ENCODE measurements around the gene FBXL17. TPM values are rescaled to one million over a fixed set of nuclear protein-coding genes. Genes with fewer than 3 reads are reported as not detected.
A peak's percentile ranks its signal among the peaks of the same experiment; 100 is the strongest.
"Not testable (repeated sequence)": the region's sequence is repeated elsewhere in the genome, so short reads cannot be mapped to it uniquely, and the experiment has no call there.

Gene FBXL17
- total RNA-seq, 1 experiment from 2014 or later: 8.3 TPM

DNA sequence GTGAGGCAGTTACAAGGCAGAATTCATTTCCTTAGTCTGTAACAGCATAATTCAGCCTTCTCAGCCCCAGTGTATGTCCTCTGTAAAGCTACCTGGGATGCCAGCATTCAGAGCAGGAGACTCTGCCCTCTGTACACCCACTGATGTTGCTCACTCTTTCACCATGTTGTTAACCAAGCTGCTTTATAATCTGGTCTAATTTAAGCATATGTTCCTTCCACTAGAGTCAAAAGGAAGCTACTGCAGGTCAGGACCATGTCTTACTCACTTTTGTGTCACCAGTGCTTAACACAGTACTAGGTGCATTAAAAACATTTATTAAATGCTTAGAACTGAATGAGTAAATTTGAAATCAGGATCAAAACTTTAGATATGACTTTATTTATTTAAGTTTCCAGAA is 185.6 kb downstream of the FBXL17 start:
- in situ Hi-C loops (cut with HindIII; ENCODE audit: low sequenced_read_pairs): no loop called here
- DNase-seq (ENCODE audit: low spot score): no peak

GRCh38 chr5:108193021-108193795 is 188.7 kb downstream of the FBXL17 start:
- no peak for DNase-seq (ENCODE audit: low spot score)
- in situ Hi-C loops (cut with HindIII; ENCODE audit: low sequenced_read_pairs): no loop called here

GRCh38 chr5:108184940-108185339 is 197.0 kb downstream of the FBXL17 start:
- in situ Hi-C loops (cut with HindIII; ENCODE audit: low sequenced_read_pairs): no loop called here

DNA sequence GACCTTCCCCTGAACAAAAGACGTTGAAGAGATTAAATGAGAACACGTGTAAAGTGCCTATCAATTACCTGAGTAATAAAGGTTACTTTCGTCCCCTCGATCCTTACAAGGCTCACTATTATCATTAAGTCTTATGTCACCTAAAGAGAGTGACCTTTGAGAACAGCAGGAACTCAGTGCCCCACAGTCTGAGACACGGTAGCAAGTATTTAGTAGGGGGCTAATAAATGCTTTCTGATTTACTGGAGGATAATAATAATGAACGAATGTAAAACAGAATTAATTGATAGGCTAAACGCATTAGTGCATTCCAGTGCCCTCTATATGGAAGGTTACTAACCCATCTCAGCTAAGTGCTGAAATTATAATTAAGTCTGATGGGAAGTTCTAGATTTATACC is 199.9 kb downstream of the FBXL17 start:
- in situ Hi-C loops (cut with HindIII; ENCODE audit: low sequenced_read_pairs): no loop called here
- no peak for DNase-seq (ENCODE audit: low spot score)

More at GRCh38 chr5:108184940-108185339, 197.0 kb downstream of the FBXL17 start:
- DNase-seq (ENCODE audit: low spot score): no peak

DNA sequence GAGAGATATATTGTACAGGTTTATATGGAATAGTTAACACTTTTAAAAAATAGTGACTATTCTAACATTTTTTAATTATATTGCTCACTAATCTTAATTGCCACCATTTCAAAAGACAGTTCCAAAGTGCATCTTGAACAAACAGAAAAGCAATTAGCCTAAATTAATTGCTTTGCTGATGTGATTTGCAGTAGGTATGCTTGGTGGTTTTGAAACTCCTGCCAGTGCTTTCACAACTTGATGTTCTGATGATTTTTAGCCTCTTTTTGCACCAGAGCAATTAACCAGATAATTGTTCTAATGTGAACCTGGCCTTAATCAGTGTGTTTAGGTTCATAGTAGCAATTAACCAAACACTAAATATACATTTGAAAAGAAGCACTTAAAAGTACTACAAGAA is 207.6 kb downstream of the FBXL17 start:
- no peak for DNase-seq (ENCODE audit: low spot score)
- in situ Hi-C loops (cut with HindIII; ENCODE audit: low sequenced_read_pairs): no loop called here

- DNase-seq (ENCODE audit: low spot score): no peak
- in situ Hi-C loops (cut with HindIII; ENCODE audit: low sequenced_read_pairs): no loop called here
These were observed 210.1 kb downstream of the FBXL17 start for GRCh38 chr5:108171759-108172158.

GRCh38 chr5:108168915-108169314 is 213.0 kb downstream of the FBXL17 start:
- DNase-seq (ENCODE audit: low spot score): peak; percentile 49
- in situ Hi-C loops (cut with HindIII; ENCODE audit: low sequenced_read_pairs): no loop called here

DNA sequence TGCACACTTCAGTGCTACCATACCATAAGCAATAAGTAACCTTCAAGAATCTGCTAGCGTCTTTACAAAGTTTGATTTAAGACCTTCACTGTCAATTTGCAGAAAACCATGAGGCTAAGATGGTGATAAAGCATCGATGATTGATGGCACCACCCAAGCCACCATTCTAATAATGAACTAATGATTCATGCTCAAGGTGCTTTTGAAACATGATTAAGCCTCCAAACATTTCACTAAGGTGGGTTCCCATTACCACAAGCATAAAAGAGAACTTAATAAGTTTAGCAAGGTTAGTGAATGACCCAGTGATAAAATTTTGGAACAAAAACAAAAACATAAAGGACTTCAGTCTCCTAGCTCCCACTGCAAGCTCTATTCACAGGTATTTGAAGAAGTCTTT is 214.7 kb downstream of the FBXL17 start:
- in situ Hi-C loops (cut with HindIII; ENCODE audit: low sequenced_read_pairs): no loop called here
- DNase-seq (ENCODE audit: low spot score): no peak

GRCh38 chr5:108164574-108164973 is 217.3 kb downstream of the FBXL17 start:
- in situ Hi-C loops (cut with HindIII; ENCODE audit: low sequenced_read_pairs): no loop called here
- DNase-seq (ENCODE audit: low spot score): no peak

DNA sequence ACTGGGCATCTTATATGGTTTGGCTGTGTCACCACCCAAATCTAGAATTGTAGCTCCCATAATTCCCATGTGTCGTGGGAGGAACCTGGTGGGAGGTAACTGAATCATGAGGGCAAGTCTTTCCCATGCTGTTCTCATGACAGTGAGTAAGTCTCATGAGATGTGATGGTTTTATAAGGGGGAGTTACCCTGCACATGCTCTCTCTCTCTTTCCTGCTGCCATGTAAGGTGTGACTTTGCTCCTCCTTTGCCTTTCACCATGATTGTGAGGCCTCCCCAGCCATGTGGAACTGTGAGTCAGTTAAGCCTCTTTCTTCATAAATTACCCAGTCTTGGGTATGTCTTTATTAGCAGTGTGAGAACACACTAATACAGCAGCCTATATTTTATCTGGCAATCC is 229.0 kb downstream of the FBXL17 start:
- in situ Hi-C loops (cut with HindIII; ENCODE audit: low sequenced_read_pairs): not testable (repeated sequence)

GRCh38 chr5:108149369-108149768 is 232.5 kb downstream of the FBXL17 start:
- in situ Hi-C loops (cut with HindIII; ENCODE audit: low sequenced_read_pairs): no loop called here
- DNase-seq (ENCODE audit: low spot score): no peak

More for the DNA sequence above, 229.0 kb downstream of the FBXL17 start:
- DNase-seq (ENCODE audit: low spot score): not testable (repeated sequence)

DNA sequence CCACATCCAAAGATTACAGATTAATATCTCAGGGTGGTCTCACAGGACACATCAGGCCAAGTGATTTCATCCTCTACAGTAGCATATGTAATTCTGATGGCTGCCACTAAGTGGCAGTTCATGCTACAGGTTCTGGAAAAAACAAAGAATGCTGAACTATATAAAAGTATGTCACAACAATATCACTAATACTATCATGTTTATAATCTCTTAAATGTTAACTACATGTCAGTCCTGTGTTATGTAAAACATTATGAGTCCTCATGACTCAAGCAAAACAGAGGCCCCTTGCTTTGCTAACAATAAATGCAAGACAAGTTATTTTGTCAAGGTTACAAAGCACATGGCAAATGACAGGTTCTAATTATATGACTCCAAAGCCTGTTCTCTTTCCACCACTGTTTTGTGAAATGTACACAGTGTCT is 233.2 kb downstream of the FBXL17 start:
- DNase-seq (ENCODE audit: low spot score): no peak
- in situ Hi-C loops (cut with HindIII; ENCODE audit: low sequenced_read_pairs): no loop called here

DNA sequence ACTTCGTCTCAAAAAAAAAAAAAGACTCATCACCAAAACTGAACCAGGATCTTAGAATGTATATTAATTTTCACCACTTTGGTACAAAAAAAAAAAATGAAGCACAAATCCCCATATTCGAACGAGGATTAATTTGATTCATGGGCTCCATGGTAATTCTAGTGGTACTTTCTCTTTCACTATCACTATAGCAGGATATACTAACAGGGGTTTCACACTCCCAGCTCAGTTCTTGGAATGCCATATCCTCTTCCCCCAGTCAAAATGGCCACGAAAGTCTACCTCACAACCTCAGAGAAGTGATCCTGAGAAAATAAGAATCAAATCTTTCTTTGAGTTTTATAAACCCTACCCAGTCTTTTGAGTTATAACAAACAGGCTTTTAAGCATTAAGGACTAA is 235.7 kb downstream of the FBXL17 start:
- DNase-seq (ENCODE audit: low spot score): no peak
- in situ Hi-C loops (cut with HindIII; ENCODE audit: low sequenced_read_pairs): no loop called here

DNA sequence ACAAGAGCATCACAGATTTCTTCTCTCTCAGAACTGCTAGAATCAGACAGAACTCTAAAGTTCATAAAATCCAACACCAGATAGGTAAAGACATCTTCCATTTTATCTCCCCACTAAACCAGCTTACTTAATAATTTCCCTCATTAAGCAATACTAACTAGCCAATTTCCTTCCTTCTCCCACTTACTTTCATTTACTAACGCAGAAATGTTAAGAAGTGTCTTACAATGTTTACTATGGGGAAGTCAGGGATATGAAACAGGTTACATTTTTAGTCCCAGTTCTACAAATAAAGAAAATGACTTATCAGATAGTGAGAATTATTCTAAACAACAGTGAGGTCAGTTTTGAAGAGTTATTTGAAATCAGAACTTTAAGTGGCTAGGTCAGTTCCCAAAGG is 236.5 kb downstream of the FBXL17 start:
- in situ Hi-C loops (cut with HindIII; ENCODE audit: low sequenced_read_pairs): no loop called here
- DNase-seq (ENCODE audit: low spot score): no peak

DNA sequence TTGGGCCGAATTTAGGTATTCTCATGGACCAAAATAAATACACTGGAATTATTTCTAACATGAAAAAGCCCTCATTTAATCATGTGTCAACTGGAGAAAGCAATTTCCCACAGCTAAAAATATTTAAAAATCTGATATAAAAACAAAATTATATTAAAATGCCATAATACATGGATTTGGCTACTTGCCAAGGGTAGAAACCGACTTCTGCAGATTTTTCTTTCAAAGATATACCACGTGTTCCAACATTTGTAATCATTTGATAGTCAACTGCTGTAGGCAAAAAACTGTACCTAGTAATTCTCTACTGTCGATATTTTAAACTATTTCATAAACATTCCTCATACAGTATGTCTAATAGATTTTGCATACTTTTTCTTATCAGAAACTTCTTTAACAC is 237.6 kb downstream of the FBXL17 start:
- in situ Hi-C loops (cut with HindIII; ENCODE audit: low sequenced_read_pairs): no loop called here
- no peak for DNase-seq (ENCODE audit: low spot score)

DNA sequence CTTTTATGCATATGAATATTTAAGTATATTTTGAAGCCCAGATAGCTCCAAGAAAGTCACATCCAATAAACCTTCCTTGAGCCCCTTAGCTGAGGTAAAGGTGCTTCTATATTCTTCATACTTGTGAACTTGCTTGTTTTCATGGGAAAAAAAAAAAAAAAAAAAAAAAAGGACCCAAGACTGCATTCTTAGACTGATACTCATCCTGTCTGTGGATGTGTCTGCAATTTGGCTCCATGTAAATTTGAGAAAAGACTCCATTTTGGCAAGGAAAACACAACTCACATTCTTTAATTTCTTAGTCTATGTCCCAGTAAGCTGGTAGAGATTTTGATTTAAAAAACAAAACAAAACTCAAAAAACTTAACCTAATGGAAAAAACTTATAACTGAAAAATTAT is 238.3 kb downstream of the FBXL17 start:
- in situ Hi-C loops (cut with HindIII; ENCODE audit: low sequenced_read_pairs): no loop called here
- DNase-seq (ENCODE audit: low spot score): no peak

GRCh38 chr5:108141676-108142075 is 240.2 kb downstream of the FBXL17 start:
- DNase-seq (ENCODE audit: low spot score): no peak
- in situ Hi-C loops (cut with HindIII; ENCODE audit: low sequenced_read_pairs): no loop called here

- in situ Hi-C loops (cut with HindIII; ENCODE audit: low sequenced_read_pairs): no loop called here
- DNase-seq (ENCODE audit: low spot score): no peak
These were observed 245.4 kb downstream of the FBXL17 start for GRCh38 chr5:108136493-108136892.

GRCh38 chr5:108129129-108129528 is 252.8 kb downstream of the FBXL17 start:
- in situ Hi-C loops (cut with HindIII; ENCODE audit: low sequenced_read_pairs): no loop called here
- no peak for DNase-seq (ENCODE audit: low spot score)

GRCh38 chr5:108125771-108126511 is 256.0 kb downstream of the FBXL17 start:
- in situ Hi-C loops (cut with HindIII; ENCODE audit: low sequenced_read_pairs): no loop called here

GRCh38 chr5:108124596-108124995 is 257.3 kb downstream of the FBXL17 start:
- in situ Hi-C loops (cut with HindIII; ENCODE audit: low sequenced_read_pairs): no loop called here
- no peak for DNase-seq (ENCODE audit: low spot score)

More at GRCh38 chr5:108125771-108126511, 256.0 kb downstream of the FBXL17 start:
- no peak for DNase-seq (ENCODE audit: low spot score)

Data from G401 (cell line).